ENCODE data around the gene CNN2. TPM values are rescaled to one million over a fixed set of nuclear protein-coding genes. Genes with fewer than 3 reads are reported as not detected.

Gene CNN2
- total RNA-seq, 4 donors from 2014 or later = 39.2 to 57.6 (median 48.2) TPM

DNA sequence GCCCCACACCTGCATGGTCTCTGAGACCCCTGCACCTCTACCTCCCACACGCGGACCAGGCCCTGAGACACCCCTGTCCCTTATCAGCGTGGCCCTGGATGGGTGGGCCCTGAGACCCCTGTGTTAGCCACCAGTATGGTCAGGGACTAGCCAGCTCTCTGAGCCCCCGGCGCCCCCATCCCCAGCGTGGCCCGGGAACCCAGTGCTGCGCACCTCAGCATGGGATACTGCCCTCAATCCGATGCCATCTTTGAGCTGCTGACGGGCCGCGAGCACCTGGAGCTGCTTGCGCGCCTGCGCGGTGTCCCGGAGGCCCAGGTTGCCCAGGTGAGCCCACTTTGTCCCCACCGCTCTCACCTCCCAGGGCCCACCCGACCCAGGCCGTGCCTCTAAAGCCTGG is 35.6 kb downstream of the CNN2 start:
- Histone ChIP-seq H3K9me3 (peaks cover 0 to 11% of the 10 kb centered on the region in 2 donors), H3K4me1 (peaks cover 23 to 33% (median 28%) of the 10 kb centered on the region in 4 donors), H3K27ac (no peak overlapping the region), H3K36me3 (no peaks in the 10 kb centered on the region), H3K27me3 (peaks cover 9% of the 10 kb centered on the region), H3K4me3 (no peak overlapping the region)
- no peak for DNase-seq
- intact Hi-C loops (cut with DNase I; ENCODE audit: low total_unique reads) (no loop called here), in situ Hi-C loops (cut with MboI; ENCODE audit: low pct_ligation_motif_present in 1 of 4, low pct_unique_long_range_greater_than_20kb in 1 of 4, low sequenced_read_pairs in 3 of 4) (no loop called here)
- 92 to 94% methylated on average over 5 to 20 of the region's 20 CpGs for WGBS, 2 donors (ENCODE audit: low coverage in 1 of 2)
- no peak for TF ChIP-seq EP300 (IDR thresholded peaks at IDR 0.05; ENCODE audit: low read depth)
- TF ChIP-seq POLR2A (IDR thresholded peaks at IDR 0.05) = no peak
- TF ChIP-seq POLR2AphosphoS5 (IDR thresholded peaks at IDR 0.05) = no peak
- TF ChIP-seq, protein P1, sequence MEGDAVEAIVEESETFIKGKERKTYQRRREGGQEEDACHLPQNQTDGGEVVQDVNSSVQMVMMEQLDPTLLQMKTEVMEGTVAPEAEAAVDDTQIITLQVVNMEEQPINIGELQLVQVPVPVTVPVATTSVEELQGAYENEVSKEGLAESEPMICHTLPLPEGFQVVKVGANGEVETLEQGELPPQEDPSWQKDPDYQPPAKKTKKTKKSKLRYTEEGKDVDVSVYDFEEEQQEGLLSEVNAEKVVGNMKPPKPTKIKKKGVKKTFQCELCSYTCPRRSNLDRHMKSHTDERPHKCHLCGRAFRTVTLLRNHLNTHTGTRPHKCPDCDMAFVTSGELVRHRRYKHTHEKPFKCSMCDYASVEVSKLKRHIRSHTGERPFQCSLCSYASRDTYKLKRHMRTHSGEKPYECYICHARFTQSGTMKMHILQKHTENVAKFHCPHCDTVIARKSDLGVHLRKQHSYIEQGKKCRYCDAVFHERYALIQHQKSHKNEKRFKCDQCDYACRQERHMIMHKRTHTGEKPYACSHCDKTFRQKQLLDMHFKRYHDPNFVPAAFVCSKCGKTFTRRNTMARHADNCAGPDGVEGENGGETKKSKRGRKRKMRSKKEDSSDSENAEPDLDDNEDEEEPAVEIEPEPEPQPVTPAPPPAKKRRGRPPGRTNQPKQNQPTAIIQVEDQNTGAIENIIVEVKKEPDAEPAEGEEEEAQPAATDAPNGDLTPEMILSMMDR (IDR thresholded peaks at IDR 0.05) = no peak

DNA sequence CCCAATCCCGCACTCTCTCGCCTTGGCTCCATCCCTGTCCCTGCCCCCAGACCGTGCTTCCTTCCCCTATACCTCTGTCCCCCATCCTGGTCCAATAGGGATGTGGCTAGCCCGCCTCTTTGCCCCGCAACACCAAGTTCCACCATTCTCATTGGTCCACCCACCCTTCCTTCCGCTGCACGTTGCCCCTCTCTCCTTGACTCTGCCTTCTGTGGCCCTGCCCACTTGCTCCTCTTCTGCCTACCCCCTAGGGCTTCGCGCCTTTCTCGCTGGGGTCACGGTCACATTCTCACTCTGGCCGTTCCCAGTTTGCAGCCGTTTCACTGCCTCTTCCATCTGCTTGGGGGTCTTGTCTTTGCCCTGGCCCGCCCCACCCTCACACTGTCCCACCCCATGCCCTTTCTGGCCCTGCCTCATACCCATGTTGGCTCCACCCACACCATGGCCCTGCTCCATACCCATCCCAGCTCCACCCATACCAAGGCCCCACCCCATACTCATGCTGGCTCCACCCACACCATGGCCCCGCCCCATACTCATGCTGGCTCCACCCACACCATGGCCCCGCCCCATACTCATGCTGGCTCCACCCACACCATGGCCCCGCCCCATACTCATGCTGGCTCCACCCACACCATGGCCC is 36.1 kb downstream of the CNN2 start:
- H3K4me3 ChIP-seq = no peak overlapping the region
- no peak overlapping the region for H3K27ac ChIP-seq
- in situ Hi-C loops (cut with MboI; ENCODE audit: low pct_ligation_motif_present in 1 of 4, low pct_unique_long_range_greater_than_20kb in 1 of 4, low sequenced_read_pairs in 3 of 4) (no loop called here), intact Hi-C loops (cut with DNase I; ENCODE audit: low total_unique reads) (no loop called here)
- H3K4me1 ChIP-seq = peaks cover 28 to 38% (median 34%) of the 10 kb centered on the region in 4 donors
- H3K27me3 ChIP-seq = peaks cover 14% of the 10 kb centered on the region
- peaks cover 0 to 6% of the 10 kb centered on the region in 2 donors for H3K9me3 ChIP-seq
- WGBS, 2 donors (ENCODE audit: low coverage in 1 of 2) = 89 to 94% methylated on average over 12 to 17 of the region's 17 CpGs
- no peak for TF ChIP-seq POLR2A (IDR thresholded peaks at IDR 0.05)
- TF ChIP-seq POLR2AphosphoS5 (IDR thresholded peaks at IDR 0.05) = no peak
- TF ChIP-seq, protein P1 (IDR thresholded peaks at IDR 0.05) = no peak
- no peak for TF ChIP-seq EP300 (IDR thresholded peaks at IDR 0.05; ENCODE audit: low read depth)
- no peaks in the 10 kb centered on the region for H3K36me3 ChIP-seq
- DNase-seq = no peak

DNA sequence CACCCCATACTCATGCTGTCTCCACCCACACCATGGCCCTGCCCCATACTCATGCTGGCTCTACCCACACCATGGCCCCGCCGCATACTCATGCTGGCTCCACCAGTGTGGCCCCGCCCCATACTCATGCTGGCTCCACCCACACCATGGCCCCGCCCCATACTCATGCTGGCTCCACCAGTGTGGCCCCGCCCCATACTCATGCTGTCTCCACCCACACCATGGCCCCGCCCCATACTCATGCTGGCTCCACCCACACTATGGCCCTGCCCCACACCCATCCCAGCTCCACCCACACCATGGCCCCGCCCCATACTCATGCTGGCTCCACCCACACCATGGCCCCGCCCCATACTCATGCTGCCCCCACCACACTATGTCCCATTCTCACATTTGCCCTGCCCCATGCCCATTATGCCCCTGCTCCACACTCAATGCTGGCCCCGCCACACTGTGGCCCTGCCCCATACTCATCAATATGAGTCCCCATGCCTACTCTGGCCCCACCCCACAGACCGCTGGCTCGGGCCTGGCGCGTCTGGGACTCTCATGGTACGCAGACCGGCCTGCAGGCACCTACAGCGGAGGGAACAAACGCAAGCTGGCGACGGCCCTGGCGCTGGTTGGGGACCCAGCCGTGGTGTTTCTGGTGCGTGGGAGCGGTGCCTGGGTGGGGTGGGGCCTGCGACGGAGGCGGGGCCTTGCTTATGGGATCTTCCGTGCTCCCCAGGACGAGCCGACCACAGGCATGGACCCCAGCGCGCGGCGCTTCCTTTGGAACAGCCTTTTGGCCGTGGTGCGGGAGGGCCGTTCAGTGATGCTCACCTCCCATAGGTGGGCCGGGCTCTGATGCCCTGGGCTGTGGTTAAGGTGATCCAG is 36.9 kb downstream of the CNN2 start:
- H3K4me1 ChIP-seq = peaks cover 29 to 39% (median 36%) of the 10 kb centered on the region in 4 donors
- in situ Hi-C loops (cut with MboI; ENCODE audit: low pct_ligation_motif_present in 1 of 4, low pct_unique_long_range_greater_than_20kb in 1 of 4, low sequenced_read_pairs in 3 of 4) = no loop called here
- intact Hi-C loops (cut with DNase I; ENCODE audit: low total_unique reads) = no loop called here
- TF ChIP-seq POLR2A (IDR thresholded peaks at IDR 0.05) (no peak), EP300 (IDR thresholded peaks at IDR 0.05; ENCODE audit: low read depth) (no peak)
- 52 to 91% methylated on average over 3 to 36 of the region's 37 CpGs for WGBS, 2 donors (ENCODE audit: low coverage in 1 of 2)
- H3K9me3 ChIP-seq = no peaks in the 10 kb centered on the region
- H3K36me3 ChIP-seq = no peaks in the 10 kb centered on the region
- no peak overlapping the region for H3K27ac ChIP-seq
- H3K4me3 ChIP-seq = no peak overlapping the region
- H3K27me3 ChIP-seq = peaks cover 20% of the 10 kb centered on the region
- no peak for DNase-seq

DNA sequence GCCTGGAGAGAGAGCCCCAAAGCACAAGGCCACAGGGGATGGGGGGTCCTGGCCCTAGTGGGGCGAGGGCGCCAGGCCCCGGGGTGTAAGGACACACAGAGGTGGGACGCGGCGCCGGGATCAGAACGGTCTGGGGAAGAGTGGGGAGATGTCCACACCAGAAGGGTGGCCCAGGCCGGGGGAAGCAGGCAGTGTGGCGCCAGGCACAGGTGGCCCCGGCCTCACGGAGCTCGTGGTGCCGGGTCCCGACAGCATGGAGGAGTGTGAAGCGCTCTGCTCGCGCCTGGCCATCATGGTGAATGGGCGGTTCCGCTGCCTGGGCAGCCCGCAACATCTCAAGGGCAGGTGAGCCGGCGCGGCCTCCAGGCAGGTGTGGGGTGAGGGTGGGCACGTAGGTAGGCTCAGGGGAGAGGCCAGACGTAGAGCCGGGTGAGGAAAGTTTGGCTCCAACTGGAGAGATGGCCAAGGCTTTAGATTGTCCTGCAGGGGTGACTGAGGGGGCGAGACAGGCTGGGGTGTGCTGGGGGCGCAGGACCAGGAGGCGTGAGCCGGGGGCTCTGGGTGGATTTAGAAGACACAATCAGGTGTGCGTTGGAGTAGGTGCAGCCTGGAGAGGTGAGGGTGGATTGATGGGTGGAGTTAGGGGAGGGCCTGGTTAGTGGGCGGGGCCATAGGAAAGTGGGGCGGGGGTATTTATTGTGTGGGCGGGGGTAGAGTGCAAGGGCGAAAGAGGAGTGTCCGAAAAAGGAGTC is 37.7 kb downstream of the CNN2 start:
- Histone ChIP-seq H3K9me3 (no peaks in the 10 kb centered on the region), H3K36me3 (no peaks in the 10 kb centered on the region), H3K4me3 (no peak overlapping the region), H3K27me3 (peaks cover 28% of the 10 kb centered on the region), H3K27ac (no peak overlapping the region), H3K4me1 (peaks cover 29 to 45% (median 40%) of the 10 kb centered on the region in 4 donors)
- TF ChIP-seq POLR2AphosphoS5 (IDR thresholded peaks at IDR 0.05) = no peak
- TF ChIP-seq EP300 (IDR thresholded peaks at IDR 0.05; ENCODE audit: low read depth) = no peak
- TF ChIP-seq, protein P1 (IDR thresholded peaks at IDR 0.05) = no peak
- TF ChIP-seq POLR2A (IDR thresholded peaks at IDR 0.05) = no peak
- 62 to 79% methylated on average over 9 to 36 of the region's 37 CpGs for WGBS, 2 donors (ENCODE audit: low coverage in 1 of 2)
- in situ Hi-C loops (cut with MboI; ENCODE audit: low pct_ligation_motif_present in 1 of 4, low pct_unique_long_range_greater_than_20kb in 1 of 4, low sequenced_read_pairs in 3 of 4) (no loop called here), intact Hi-C loops (cut with DNase I; ENCODE audit: low total_unique reads) (no loop called here)
- DNase-seq = peak; percentile 38

All from transverse colon (tissue), 4 donors.